HEK293 (cell line): ENCODE results near the gene HOXD9.

Experiments
- CTCF ChIA-PET: fragments of 350-600 bp; formaldehyde crosslinking; extraction: SDS; loops from one replicate; lab custom pipeline; 2021; ENCODE audit warnings: antibody characterized with exemption; lab: Yijun Ruan, JAX
- POLR2A ChIA-PET: fragments of 300-600 bp; formaldehyde crosslinking; extraction: SDS; loops from one replicate; lab custom pipeline; 2020; ENCODE audit warnings: antibody characterized with exemption, inconsistent platforms; lab: Yijun Ruan, JAX
- H3K27ac ChIP-seq: fragments of 200-500 bp; sonication (Bioruptor generic); 2 replicates; pipeline ENCODE4 v1.5.1; 2014; ENCODE audit warnings: low read depth, low read length, control low read depth, inconsistent platforms; ENCODE audit errors: extremely low read depth
- H3K36me3 ChIP-seq, 2 experiments: fragments of 200-500 bp in 1 of 2; sonication (Bioruptor generic) in 1 of 2; 1 replicate in 1 of 2; 2 replicates in 1 of 2; pipeline ENCODE4 v1.5.1; 2014 to 2017; ENCODE audit warnings: inconsistent platforms in 2 of 2, low read length in 2 of 2; ENCODE audit not compliant: control insufficient read depth in 2 of 2, insufficient read depth in 1 of 2
- H3K4me1 ChIP-seq: fragments of 200-500 bp; sonication (Bioruptor generic); 2 replicates; pipeline ENCODE4 v1.5.1; 2014; ENCODE audit warnings: mild to moderate bottlenecking, low read length, inconsistent platforms; ENCODE audit not compliant: control insufficient read depth, insufficient read depth
- H3K4me3 ChIP-seq: 2 replicates; pipeline ENCODE4 v1.5.1; 2011; ENCODE audit warnings: low read depth, mild to moderate bottlenecking, control low read depth, low read length, moderate library complexity
- H3K9me3 ChIP-seq: fragments of 200-500 bp; sonication (Bioruptor generic); 2 replicates; pipeline ENCODE4 v1.5.1; 2014; ENCODE audit warnings: low read depth, low read length, inconsistent platforms; ENCODE audit not compliant: control insufficient read depth, insufficient read depth
- BCL6B ChIP-seq: fragments of 450-650 bp; formaldehyde crosslinking; IDR thresholded peaks from 2 replicates; pipeline ENCODE4 v1.5.1; 2017; ENCODE audit warnings: missing biosample characterization, missing genetic modification characterization
- GFI1B ChIP-seq: fragments of 450-650 bp; formaldehyde crosslinking; IDR thresholded peaks from 2 replicates; pipeline ENCODE4 v1.5.1; 2016; ENCODE audit warnings: missing biosample characterization, missing genetic modification characterization
- HOXD13 ChIP-seq: sonication (generic); formaldehyde crosslinking; IDR thresholded peaks from 2 replicates; pipeline ENCODE4 v1.8.0; 2022; ENCODE audit warnings: missing genetic modification reagents, borderline replicate concordance
- KLF9 ChIP-seq: fragments of 450-650 bp; formaldehyde crosslinking; IDR thresholded peaks from 2 replicates; pipeline ENCODE4 v1.5.1; 2016; ENCODE audit warnings: missing biosample characterization, missing genetic modification characterization, low read depth
- SETDB1 ChIP-seq: IDR thresholded peaks from one replicate; pipeline ENCODE4 v1.6.1; 2017; ENCODE audit warnings: mild to moderate bottlenecking, low read length, moderate library complexity, mixed read lengths; ENCODE audit not compliant: insufficient read length
- ZBTB17 ChIP-seq: fragments of 450-650 bp; formaldehyde crosslinking; IDR thresholded peaks from 2 replicates; pipeline ENCODE4 v1.5.1; 2016; ENCODE audit warnings: missing biosample characterization, missing genetic modification characterization
- ZBTB21 ChIP-seq: fragments of 450-650 bp; formaldehyde crosslinking; IDR thresholded peaks from 2 replicates; pipeline ENCODE4 v1.5.1; 2017; ENCODE audit warnings: missing biosample characterization, missing genetic modification characterization
- ZFP41 ChIP-seq: fragments of 450-650 bp; formaldehyde crosslinking; IDR thresholded peaks from 2 replicates; pipeline ENCODE4 v1.5.1; 2016; ENCODE audit warnings: missing biosample characterization, missing genetic modification characterization, borderline replicate concordance
- ZIC2 ChIP-seq: fragments of 450-650 bp; formaldehyde crosslinking; IDR thresholded peaks from 2 replicates; pipeline ENCODE4 v1.5.1; 2016; ENCODE audit warnings: missing biosample characterization, missing genetic modification characterization
- ZNF184 ChIP-seq: fragments of 450-650 bp; IDR thresholded peaks from 2 replicates; pipeline ENCODE4 v1.5.1; 2018; ENCODE audit warnings: missing biosample characterization, mild to moderate bottlenecking, missing genetic modification characterization
- ZNF2 ChIP-seq: fragments of 450-650 bp; formaldehyde crosslinking; IDR thresholded peaks from 2 replicates; pipeline ENCODE4 v1.5.1; 2016; ENCODE audit warnings: missing biosample characterization, missing genetic modification characterization
- ZNF202 ChIP-seq: fragments of 450-650 bp; formaldehyde crosslinking; IDR thresholded peaks from 2 replicates; pipeline ENCODE4 v1.5.1; 2016; ENCODE audit warnings: missing biosample characterization, missing genetic modification characterization, borderline replicate concordance
- ZNF350 ChIP-seq: fragments of 450-650 bp; formaldehyde crosslinking; IDR thresholded peaks from 2 replicates; pipeline ENCODE4 v1.5.0; 2017; ENCODE audit warnings: missing biosample characterization, mild to moderate bottlenecking, missing genetic modification characterization
- ZNF366 ChIP-seq: fragments of 450-650 bp; formaldehyde crosslinking; conservative IDR thresholded peaks from 2 replicates; pipeline ENCODE4 v1.5.1; 2016; ENCODE audit warnings: missing biosample characterization, missing genetic modification characterization
- ZNF391 ChIP-seq: fragments of 450-650 bp; formaldehyde crosslinking; IDR thresholded peaks from 2 replicates; pipeline ENCODE4 v1.5.1; 2016; ENCODE audit warnings: low read depth, missing biosample characterization, missing genetic modification characterization, borderline replicate concordance
- ZNF394 ChIP-seq: fragments of 450-650 bp; formaldehyde crosslinking; IDR thresholded peaks from 2 replicates; pipeline ENCODE4 v1.5.1; 2016; ENCODE audit warnings: missing biosample characterization, missing genetic modification characterization, mild to moderate bottlenecking, moderate library complexity, borderline replicate concordance
- ZNF501 ChIP-seq: fragments of 450-650 bp; formaldehyde crosslinking; IDR thresholded peaks from 2 replicates; pipeline ENCODE4 v1.5.1; 2016; ENCODE audit warnings: missing biosample characterization, missing genetic modification characterization
- ZNF514 ChIP-seq: fragments of 450-650 bp; formaldehyde crosslinking; IDR thresholded peaks from 2 replicates; pipeline ENCODE4 v1.5.1; 2016; ENCODE audit warnings: missing biosample characterization, missing genetic modification characterization
- ZNF530 ChIP-seq: fragments of 450-650 bp; formaldehyde crosslinking; IDR thresholded peaks from 2 replicates; pipeline ENCODE4 v1.5.1; 2016; ENCODE audit warnings: low read depth, missing biosample characterization, missing genetic modification characterization
- ZNF561 ChIP-seq: fragments of 450-650 bp; IDR thresholded peaks from 2 replicates; pipeline ENCODE4 v1.5.1; 2018; ENCODE audit warnings: missing biosample characterization, missing genetic modification characterization, borderline replicate concordance
- ZNF571 ChIP-seq: fragments of 450-650 bp; formaldehyde crosslinking; IDR thresholded peaks from 2 replicates; pipeline ENCODE4 v1.5.0; 2017; ENCODE audit warnings: missing biosample characterization, missing genetic modification characterization
- ZNF624 ChIP-seq: fragments of 450-650 bp; formaldehyde crosslinking; IDR thresholded peaks from 2 replicates; pipeline ENCODE4 v1.5.1; 2017; ENCODE audit warnings: missing biosample characterization, missing genetic modification characterization
- ZNF747 ChIP-seq: fragments of 450-650 bp; formaldehyde crosslinking; IDR thresholded peaks from 2 replicates; pipeline ENCODE4 v1.5.1; 2016; ENCODE audit warnings: missing biosample characterization, missing genetic modification characterization
- ZNF791 ChIP-seq: fragments of 450-650 bp; formaldehyde crosslinking; IDR thresholded peaks from 2 replicates; pipeline ENCODE4 v1.5.1; 2016; ENCODE audit warnings: missing biosample characterization, missing genetic modification characterization
- ZSCAN30 ChIP-seq: fragments of 450-650 bp; IDR thresholded peaks from 2 replicates; pipeline ENCODE4 v1.5.1; 2018; ENCODE audit warnings: missing biosample characterization, mild to moderate bottlenecking, missing genetic modification characterization, moderate library complexity
- ZXDB ChIP-seq: fragments of 450-650 bp; formaldehyde crosslinking; IDR thresholded peaks from 2 replicates; pipeline ENCODE4 v1.5.1; 2016; ENCODE audit warnings: missing biosample characterization, missing genetic modification characterization
- TF ChIP-seq, protein P1 (sequence below): fragments of 450-650 bp; formaldehyde crosslinking; IDR thresholded peaks from 2 replicates; pipeline ENCODE4 v1.5.1; 2016; ENCODE audit warnings: missing biosample characterization, missing genetic modification characterization
- TF ChIP-seq, protein P2 (sequence below): fragments of 450-650 bp; formaldehyde crosslinking; IDR thresholded peaks from 2 replicates; pipeline ENCODE4 v1.5.1; 2016; ENCODE audit warnings: missing biosample characterization, missing genetic modification characterization
- TF ChIP-seq, protein P3 (sequence below): fragments of 450-650 bp; formaldehyde crosslinking; IDR thresholded peaks from 2 replicates; pipeline ENCODE4 v1.5.1; 2016; ENCODE audit warnings: missing biosample characterization, missing genetic modification characterization
- TF ChIP-seq, protein P4 (sequence below): fragments of 450-650 bp; formaldehyde crosslinking; IDR thresholded peaks from 2 replicates; pipeline ENCODE4 v1.5.1; 2016; ENCODE audit warnings: missing biosample characterization, missing genetic modification characterization

HOXD9 gene

GRCh38 chr2:176157499-176158185, 35.1 kb downstream of the HOXD9 start:
- CTCF ChIA-PET, result interaction anchor here (0.6 kb wide), 1 partner anchor 499 kb away, joined by 3 read pairs; no protein-coding TSS in a partner anchor
- Histone ChIP-seq H3K9me3 (no peaks in the 10 kb centered on the region), H3K36me3 (peaks cover 0 to 26% of the 10 kb centered on the region in 2 experiments; a peak in 1 of 3 replicates), H3K4me3 (peak overlapping the region; percentile 48), H3K4me1 (peaks cover 15% of the 10 kb centered on the region), H3K27ac (peak overlapping the region; percentile 98)
- POLR2A ChIA-PET, result no interaction called here
- TF ChIP-seq, protein P1, sequence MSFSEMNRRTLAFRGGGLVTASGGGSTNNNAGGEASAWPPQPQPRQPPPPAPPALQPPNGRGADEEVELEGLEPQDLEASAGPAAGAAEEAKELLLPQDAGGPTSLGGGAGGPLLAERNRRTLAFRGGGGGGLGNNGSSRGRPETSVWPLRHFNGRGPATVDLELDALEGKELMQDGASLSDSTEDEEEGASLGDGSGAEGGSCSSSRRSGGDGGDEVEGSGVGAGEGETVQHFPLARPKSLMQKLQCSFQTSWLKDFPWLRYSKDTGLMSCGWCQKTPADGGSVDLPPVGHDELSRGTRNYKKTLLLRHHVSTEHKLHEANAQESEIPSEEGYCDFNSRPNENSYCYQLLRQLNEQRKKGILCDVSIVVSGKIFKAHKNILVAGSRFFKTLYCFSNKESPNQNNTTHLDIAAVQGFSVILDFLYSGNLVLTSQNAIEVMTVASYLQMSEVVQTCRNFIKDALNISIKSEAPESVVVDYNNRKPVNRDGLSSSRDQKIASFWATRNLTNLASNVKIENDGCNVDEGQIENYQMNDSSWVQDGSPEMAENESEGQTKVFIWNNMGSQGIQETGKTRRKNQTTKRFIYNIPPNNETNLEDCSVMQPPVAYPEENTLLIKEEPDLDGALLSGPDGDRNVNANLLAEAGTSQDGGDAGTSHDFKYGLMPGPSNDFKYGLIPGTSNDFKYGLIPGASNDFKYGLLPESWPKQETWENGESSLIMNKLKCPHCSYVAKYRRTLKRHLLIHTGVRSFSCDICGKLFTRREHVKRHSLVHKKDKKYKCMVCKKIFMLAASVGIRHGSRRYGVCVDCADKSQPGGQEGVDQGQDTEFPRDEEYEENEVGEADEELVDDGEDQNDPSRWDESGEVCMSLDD (tag by site-specific recombination), result no peak
- TF ChIP-seq ZNF202 (tag by site-specific recombination), result no peak
- TF ChIP-seq, protein P2, sequence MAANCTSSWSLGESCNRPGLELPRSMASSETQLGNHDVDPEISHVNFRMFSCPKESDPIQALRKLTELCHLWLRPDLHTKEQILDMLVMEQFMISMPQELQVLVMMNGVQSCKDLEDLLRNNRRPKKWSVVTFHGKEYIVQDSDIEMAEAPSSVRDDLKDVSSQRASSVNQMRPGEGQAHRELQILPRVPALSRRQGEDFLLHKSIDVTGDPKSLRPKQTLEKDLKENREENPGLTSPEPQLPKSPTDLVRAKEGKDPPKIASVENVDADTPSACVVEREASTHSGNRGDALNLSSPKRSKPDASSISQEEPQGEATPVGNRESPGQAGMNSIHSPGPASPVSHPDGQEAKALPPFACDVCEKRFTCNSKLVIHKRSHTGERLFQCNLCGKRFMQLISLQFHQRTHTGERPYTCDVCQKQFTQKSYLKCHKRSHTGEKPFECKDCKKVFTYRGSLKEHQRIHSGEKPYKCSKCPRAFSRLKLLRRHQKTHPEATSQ (tag by site-specific recombination), result no peak
- no peak for TF ChIP-seq ZNF561 (tag by site-specific recombination)
- no peak for TF ChIP-seq SETDB1
- TF ChIP-seq ZBTB17 (tag by site-specific recombination), result peak; percentile 94
- TF ChIP-seq KLF9 (tag by site-specific recombination), result peak; percentile 33; the same call in 1 of the 2 replicates
- TF ChIP-seq ZIC2 (tag by site-specific recombination), result no peak
- peak; percentile 73 for TF ChIP-seq HOXD13
- no peak for TF ChIP-seq ZNF571 (tag by site-specific recombination)
- TF ChIP-seq ZNF366 (tag by site-specific recombination), result peak; percentile 62; the same call in 1 of the 2 replicates
- TF ChIP-seq ZNF350, result no peak
- TF ChIP-seq ZNF394 (tag by site-specific recombination), result peak; percentile 19; the same call in 1 of the 2 replicates
- TF ChIP-seq ZNF747 (tag by site-specific recombination), result no peak
- no peak for TF ChIP-seq ZXDB (tag by site-specific recombination)
- no peak for TF ChIP-seq ZNF624 (tag by site-specific recombination)
- TF ChIP-seq ZNF514 (tag by site-specific recombination), result no peak
- TF ChIP-seq, protein P3, sequence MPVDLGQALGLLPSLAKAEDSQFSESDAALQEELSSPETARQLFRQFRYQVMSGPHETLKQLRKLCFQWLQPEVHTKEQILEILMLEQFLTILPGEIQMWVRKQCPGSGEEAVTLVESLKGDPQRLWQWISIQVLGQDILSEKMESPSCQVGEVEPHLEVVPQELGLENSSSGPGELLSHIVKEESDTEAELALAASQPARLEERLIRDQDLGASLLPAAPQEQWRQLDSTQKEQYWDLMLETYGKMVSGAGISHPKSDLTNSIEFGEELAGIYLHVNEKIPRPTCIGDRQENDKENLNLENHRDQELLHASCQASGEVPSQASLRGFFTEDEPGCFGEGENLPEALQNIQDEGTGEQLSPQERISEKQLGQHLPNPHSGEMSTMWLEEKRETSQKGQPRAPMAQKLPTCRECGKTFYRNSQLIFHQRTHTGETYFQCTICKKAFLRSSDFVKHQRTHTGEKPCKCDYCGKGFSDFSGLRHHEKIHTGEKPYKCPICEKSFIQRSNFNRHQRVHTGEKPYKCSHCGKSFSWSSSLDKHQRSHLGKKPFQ (tag by site-specific recombination), result 0 out of 2 replicates have a peak, but pooled peaks have one; percentile 33
- peak; percentile 47; the same call in 1 of the 2 replicates for TF ChIP-seq ZNF391 (tag by site-specific recombination)
- peak; percentile 43; the same call in 1 of the 2 replicates for TF ChIP-seq BCL6B
- TF ChIP-seq ZNF2 (tag by site-specific recombination), result peak; percentile 80; the same call in 1 of the 2 replicates
- no peak for TF ChIP-seq ZNF530 (tag by site-specific recombination)
- no peak for TF ChIP-seq ZFP41 (tag by site-specific recombination)
- TF ChIP-seq ZNF791 (tag by site-specific recombination), result no peak
- TF ChIP-seq ZBTB21 (tag by site-specific recombination), result peak; percentile 79
- TF ChIP-seq ZSCAN30 (tag by site-specific recombination), result peak; percentile 76
- no peak for TF ChIP-seq ZNF184 (tag by site-specific recombination)
- 0 out of 2 replicates have a peak, but pooled peaks have one; percentile 51 for TF ChIP-seq ZNF501 (tag by site-specific recombination)
- TF ChIP-seq, protein P4, sequence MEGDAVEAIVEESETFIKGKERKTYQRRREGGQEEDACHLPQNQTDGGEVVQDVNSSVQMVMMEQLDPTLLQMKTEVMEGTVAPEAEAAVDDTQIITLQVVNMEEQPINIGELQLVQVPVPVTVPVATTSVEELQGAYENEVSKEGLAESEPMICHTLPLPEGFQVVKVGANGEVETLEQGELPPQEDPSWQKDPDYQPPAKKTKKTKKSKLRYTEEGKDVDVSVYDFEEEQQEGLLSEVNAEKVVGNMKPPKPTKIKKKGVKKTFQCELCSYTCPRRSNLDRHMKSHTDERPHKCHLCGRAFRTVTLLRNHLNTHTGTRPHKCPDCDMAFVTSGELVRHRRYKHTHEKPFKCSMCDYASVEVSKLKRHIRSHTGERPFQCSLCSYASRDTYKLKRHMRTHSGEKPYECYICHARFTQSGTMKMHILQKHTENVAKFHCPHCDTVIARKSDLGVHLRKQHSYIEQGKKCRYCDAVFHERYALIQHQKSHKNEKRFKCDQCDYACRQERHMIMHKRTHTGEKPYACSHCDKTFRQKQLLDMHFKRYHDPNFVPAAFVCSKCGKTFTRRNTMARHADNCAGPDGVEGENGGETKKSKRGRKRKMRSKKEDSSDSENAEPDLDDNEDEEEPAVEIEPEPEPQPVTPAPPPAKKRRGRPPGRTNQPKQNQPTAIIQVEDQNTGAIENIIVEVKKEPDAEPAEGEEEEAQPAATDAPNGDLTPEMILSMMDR (tag by site-specific recombination), result peak; percentile 47; the same call in 1 of the 2 replicates
- TF ChIP-seq GFI1B, result 0 out of 2 replicates have a peak, but pooled peaks have one; percentile 15
